Activated B cell treated with CpG ODN at 0.5 μM for 24 hours (primary cell): ENCODE measurements around the gene ANKDD1A. TPM values are rescaled to one million over a fixed set of nuclear protein-coding genes. Genes with fewer than 3 reads are reported as not detected.

ENCODE experiments used
- ATAC-seq: fragments of 200-7000 bp; cut with Tn5 transposase; one replicate; pipeline ENCODE4 v1.10.0; 2021; ENCODE audit warnings: low read depth, mild to moderate bottlenecking, moderate library complexity
- CTCF ChIA-PET: fragments of 350-600 bp; sonication (Branson Sonifier 250); formaldehyde crosslinking; loops from one replicate; lab custom pipeline; 2021; ENCODE audit warnings: antibody characterized with exemption; lab: Charles Lee
- POLR2A ChIA-PET: fragments of 350-600 bp; sonication (Branson Sonifier 250); formaldehyde crosslinking; loops from one replicate; lab custom pipeline; 2021; ENCODE audit warnings: antibody characterized with exemption; lab: Charles Lee
- DNase-seq: peaks from one replicate; pipeline ENCODE4 v3.0.0; 2022
- H3K27ac Mint-ChIP-seq: one replicate; pipeline ENCODE4 v1.8.0; 2020; ENCODE audit warnings: mixed read lengths
- H3K27me3 Mint-ChIP-seq: one replicate; pipeline ENCODE4 v1.8.0; 2021; ENCODE audit warnings: mixed read lengths
- H3K36me3 Mint-ChIP-seq: one replicate; pipeline ENCODE4 v1.8.0; 2021; ENCODE audit warnings: low read depth, mixed read lengths
- H3K4me1 Mint-ChIP-seq: one replicate; pipeline ENCODE4 v1.8.0; 2021; ENCODE audit warnings: mixed read lengths
- H3K4me3 Mint-ChIP-seq: one replicate; pipeline ENCODE4 v1.8.0; 2020; ENCODE audit warnings: mild to moderate bottlenecking, mixed read lengths
- H3K9me3 Mint-ChIP-seq: one replicate; pipeline ENCODE4 v1.8.0; 2020; ENCODE audit warnings: mixed read lengths
- CTCF ChIP-seq: fragments of 200-600 bp; IDR thresholded peaks from one replicate; pipeline ENCODE4 v1.8.0; 2022; ENCODE audit warnings: antibody characterized with exemption, mild to moderate bottlenecking
- intact Hi-C: fragments of 100-400 bp; cut with micrococcal nuclease; formaldehyde crosslinking; loops from one replicate; pipeline ENCODE4 v1.15.1; 2024
- total RNA-seq: library from RNA; stranded (reverse); gene quantifications from 2 replicates; pipeline ENCODE4 v1.2.3, GENCODE V29; 2022

The ANKDD1A gene
- total RNA-seq, 1 donor from 2014 or later: 3.9 TPM

GRCh38 chr15:64997066-64997465 lies 85.4 kb downstream of the ANKDD1A start:
- DNase-seq: no peak
- ChIA-PET POLR2A (no interaction called here), CTCF (no interaction called here)
- Mint-ChIP-seq H3K9me3 (no peaks in the 10 kb centered on the region), H3K4me1 (peaks cover 2% of the 10 kb centered on the region), H3K36me3 (peaks cover 5% of the 10 kb centered on the region), H3K4me3 (no peak overlapping the region), H3K27me3 (no peaks in the 10 kb centered on the region), H3K27ac (no peak overlapping the region)
- TF ChIP-seq CTCF: no peak
- intact Hi-C loops: no loop called here
- ATAC-seq: no peak

- H3K27me3 Mint-ChIP-seq: no peaks in the 10 kb centered on the region
- no peak overlapping the region for H3K4me3 Mint-ChIP-seq
- no peak overlapping the region for H3K27ac Mint-ChIP-seq
- CTCF ChIA-PET: no interaction called here
- TF ChIP-seq CTCF: no peak
- POLR2A ChIA-PET: no interaction called here
- intact Hi-C loops: no loop called here
- no peaks in the 10 kb centered on the region for H3K9me3 Mint-ChIP-seq
- ATAC-seq (no peak), DNase-seq (no peak)
- peaks cover 1% of the 10 kb centered on the region for H3K4me1 Mint-ChIP-seq
- peaks cover 8% of the 10 kb centered on the region for H3K36me3 Mint-ChIP-seq
Observed at GRCh38 chr15:64997745-64998375, 86.2 kb downstream of the ANKDD1A start.

GRCh38 chr15:65004993-65005392 lies 93.3 kb downstream of the ANKDD1A start:
- H3K27me3 Mint-ChIP-seq: no peaks in the 10 kb centered on the region
- TF ChIP-seq CTCF: no peak
- DNase-seq: no peak
- peaks cover 6% of the 10 kb centered on the region for H3K4me1 Mint-ChIP-seq
- ChIA-PET POLR2A (interaction anchor here (0.7 kb wide), 1 partner anchor 15 kb away, joined by 3 read pairs; no protein-coding TSS in a partner anchor), CTCF (no interaction called here)
- no peak overlapping the region for H3K4me3 Mint-ChIP-seq
- peaks cover 32% of the 10 kb centered on the region for H3K36me3 Mint-ChIP-seq
- H3K9me3 Mint-ChIP-seq: no peaks in the 10 kb centered on the region
- ATAC-seq: no peak
- no peak overlapping the region for H3K27ac Mint-ChIP-seq
- intact Hi-C loops: no loop called here

GRCh38 chr15:65006876-65007275 lies 95.2 kb downstream of the ANKDD1A start:
- Mint-ChIP-seq H3K4me1 (peaks cover 6% of the 10 kb centered on the region), H3K27me3 (no peaks in the 10 kb centered on the region), H3K9me3 (no peaks in the 10 kb centered on the region), H3K36me3 (peaks cover 32% of the 10 kb centered on the region), H3K27ac (no peak overlapping the region), H3K4me3 (no peak overlapping the region)
- POLR2A ChIA-PET: interaction anchor here (0.6 kb wide), 1 partner anchor 25 kb away, joined by 8 read pairs; no protein-coding TSS in a partner anchor
- ATAC-seq (no peak), DNase-seq (no peak)
- CTCF ChIA-PET: no interaction called here
- TF ChIP-seq CTCF: no peak
- intact Hi-C loops: no loop called here

Other genes with a start within 250 kb of the ANKDD1A start
- gene RBPMS2, start 136.3 kb upstream of the ANKDD1A start, total RNA-seq: 0.91 and 0.93 TPM in 2 replicates
- gene PIF1, start 86.3 kb upstream of the ANKDD1A start, total RNA-seq: 3.3 and 5.5 TPM in 2 replicates
- 36.5 and 38.1 TPM in 2 replicates for gene PLEKHO2, start 70.0 kb upstream of the ANKDD1A start, total RNA-seq
- 74.7 and 75.7 TPM in 2 replicates for gene SPG21, start 78.0 kb downstream of the ANKDD1A start, total RNA-seq
- 9.8 and 13.5 TPM in 2 replicates for gene MTFMT, start 117.7 kb downstream of the ANKDD1A start, total RNA-seq
- not detected in 2 replicates for gene SLC51B, start 133.5 kb downstream of the ANKDD1A start, total RNA-seq
- gene RASL12, start 156.1 kb downstream of the ANKDD1A start, total RNA-seq: not detected in 2 replicates
- not detected in 2 replicates for gene KBTBD13, start 164.8 kb downstream of the ANKDD1A start, total RNA-seq
- gene UBAP1L, start 203.3 kb downstream of the ANKDD1A start, total RNA-seq: 5.9 and 9.6 TPM in 2 replicates
- gene PDCD7, start 221.9 kb downstream of the ANKDD1A start, total RNA-seq: 29.3 and 30.7 TPM in 2 replicates